H9 (cell line): ENCODE data around the gene ZFP36L1. TPM values are rescaled to one million over a fixed set of nuclear protein-coding genes. Genes with fewer than 3 reads are reported as not detected.

Source experiments
- DNase-seq: peaks from one replicate; pipeline ENCODE4 v3.0.0-alpha.2; 2017
- H2AFZ ChIP-seq: one replicate; pipeline ENCODE4 v1.6.1; 2013; ENCODE audit warnings: mild to moderate bottlenecking, low read length, control low read depth, moderate library complexity
- H2AK5ac ChIP-seq: 2 replicates; pipeline ENCODE4 v1.6.1; 2013; ENCODE audit warnings: low read length, control low read depth, mixed read lengths; ENCODE audit not compliant: insufficient read length
- H2BK120ac ChIP-seq: one replicate; pipeline ENCODE4 v1.6.1; 2013; ENCODE audit warnings: low read depth, mild to moderate bottlenecking, low read length, control low read depth, inconsistent platforms; ENCODE audit not compliant: poor library complexity, severe bottlenecking
- H2BK12ac ChIP-seq: 2 replicates; pipeline ENCODE4 v1.6.1; 2013; ENCODE audit warnings: low read length, control low read depth, mixed read lengths, low read depth; ENCODE audit not compliant: insufficient read length
- H2BK15ac ChIP-seq: 2 replicates; pipeline ENCODE4 v1.6.1; 2013; ENCODE audit warnings: low read depth, low read length, control low read depth
- H2BK20ac ChIP-seq: one replicate; pipeline ENCODE4 v1.6.1; 2013; ENCODE audit warnings: low read depth, mild to moderate bottlenecking, low read length, control low read depth, inconsistent platforms; ENCODE audit not compliant: poor library complexity, severe bottlenecking
- H2BK5ac ChIP-seq: 2 replicates; pipeline ENCODE4 v1.6.1; 2013; ENCODE audit warnings: low read length, control low read depth, mixed read lengths; ENCODE audit not compliant: insufficient read length
- H3K14ac ChIP-seq: 2 replicates; pipeline ENCODE4 v1.6.1; 2013; ENCODE audit warnings: low read length, control low read depth; ENCODE audit not compliant: insufficient read depth
- H3K18ac ChIP-seq: 2 replicates; pipeline ENCODE4 v1.6.1; 2013; ENCODE audit warnings: low read depth, mild to moderate bottlenecking, mixed read lengths, low read length, control low read depth; ENCODE audit not compliant: insufficient read length
- H3K23ac ChIP-seq: 2 replicates; pipeline ENCODE4 v1.6.1; 2013; ENCODE audit warnings: low read length, control low read depth, mixed read lengths, low read depth; ENCODE audit not compliant: insufficient read length
- H3K23me2 ChIP-seq: 2 replicates; pipeline ENCODE4 v1.6.1; 2013; ENCODE audit warnings: low read depth, mild to moderate bottlenecking, mixed read lengths, low read length, control low read depth; ENCODE audit not compliant: insufficient read length, poor library complexity, severe bottlenecking
- H3K27ac ChIP-seq: 2 replicates; pipeline ENCODE4 v1.5.1; 2013; ENCODE audit warnings: low read length, control low read depth, mixed read lengths, low read depth; ENCODE audit not compliant: insufficient read length
- H3K27me3 ChIP-seq: 2 replicates; pipeline ENCODE4 v1.6.1; 2013; ENCODE audit warnings: low read length, control low read depth, inconsistent platforms; ENCODE audit not compliant: insufficient read depth
- H3K4ac ChIP-seq: 2 replicates; pipeline ENCODE4 v1.6.1; 2013; ENCODE audit warnings: low read depth, mild to moderate bottlenecking, control low read depth, inconsistent platforms, low read length, moderate library complexity
- H3K4me1 ChIP-seq: 2 replicates; pipeline ENCODE4 v1.6.1; 2013; ENCODE audit warnings: low read length, control low read depth, inconsistent platforms; ENCODE audit not compliant: insufficient read depth
- H3K4me2 ChIP-seq: 2 replicates; pipeline ENCODE4 v1.6.1; 2013; ENCODE audit warnings: low read length, control low read depth, mixed read lengths; ENCODE audit not compliant: insufficient read length, insufficient read depth
- H3K56ac ChIP-seq: 2 replicates; pipeline ENCODE4 v1.6.1; 2013; ENCODE audit warnings: low read depth, mild to moderate bottlenecking, mixed read lengths, low read length, control low read depth; ENCODE audit not compliant: insufficient read length
- H3K79me1 ChIP-seq: 2 replicates; pipeline ENCODE4 v1.6.1; 2013; ENCODE audit warnings: low read depth, mild to moderate bottlenecking, moderate library complexity, low read length, control low read depth, inconsistent platforms; ENCODE audit not compliant: insufficient read depth, poor library complexity, severe bottlenecking
- H3K79me2 ChIP-seq: 2 replicates; pipeline ENCODE4 v1.6.1; 2013; ENCODE audit warnings: low read length, control low read depth, inconsistent platforms; ENCODE audit not compliant: insufficient read depth
- H3K9ac ChIP-seq: 2 replicates; pipeline ENCODE4 v1.6.1; 2013; ENCODE audit warnings: low read length, control low read depth, mixed read lengths; ENCODE audit not compliant: insufficient read length; ENCODE audit errors: extremely low read depth
- H3K9me3 ChIP-seq: one replicate; pipeline ENCODE4 v1.6.1; 2013; ENCODE audit warnings: low read depth, low read length, inconsistent platforms; ENCODE audit not compliant: control insufficient read depth
- H3T11ph ChIP-seq: one replicate; pipeline ENCODE4 v1.6.1; 2013; ENCODE audit warnings: mild to moderate bottlenecking, low read length, control low read depth, inconsistent platforms
- H4K20me1 ChIP-seq: one replicate; pipeline ENCODE4 v1.6.1; 2013; ENCODE audit not compliant: control insufficient read depth, insufficient read length, insufficient read depth
- H4K5ac ChIP-seq: 2 replicates; pipeline ENCODE4 v1.6.1; 2013; ENCODE audit warnings: low read depth, mild to moderate bottlenecking, mixed read lengths, low read length, control low read depth; ENCODE audit not compliant: insufficient read length
- H4K8ac ChIP-seq: replicated peaks from 2 replicates; pipeline ENCODE4 v1.6.1; 2013; ENCODE audit warnings: low read length, control low read depth, mixed read lengths, low read depth; ENCODE audit not compliant: insufficient read length
- H4K91ac ChIP-seq: 2 replicates; pipeline ENCODE4 v1.6.1; 2013; ENCODE audit warnings: low read depth, mild to moderate bottlenecking, moderate library complexity, mixed read lengths, low read length, control low read depth; ENCODE audit not compliant: insufficient read length
- H3K27ac Mint-ChIP-seq, 3 experiments: 2 replicates in 2 of 3; 3 replicates in 1 of 3; pipeline ENCODE4 v1.8.0; 2020 to 2021; ENCODE audit warnings: mixed read lengths in 3 of 3, mild to moderate bottlenecking in 1 of 3, moderate library complexity in 1 of 3
- H3K27me3 Mint-ChIP-seq: 2 replicates; pipeline ENCODE4 v1.8.0; 2021; ENCODE audit warnings: low read depth, mild to moderate bottlenecking, moderate library complexity, mixed read lengths
- H3K36me3 Mint-ChIP-seq, 3 experiments: 2 replicates in 2 of 3; 3 replicates in 1 of 3; pipeline ENCODE4 v1.8.0; 2020 to 2021; ENCODE audit warnings: low read depth in 3 of 3, mixed read lengths in 3 of 3; ENCODE audit not compliant: insufficient read depth in 1 of 3
- H3K4me1 Mint-ChIP-seq, 2 experiments: 2 replicates each; pipeline ENCODE4 v1.8.0; 2020; ENCODE audit warnings: mixed read lengths in 2 of 2
- H3K4me3 Mint-ChIP-seq, 2 experiments: 2 replicates in 1 of 2; 3 replicates in 1 of 2; pipeline ENCODE4 v1.8.0; 2020 to 2021; ENCODE audit warnings: mild to moderate bottlenecking in 2 of 2, mixed read lengths in 2 of 2, moderate library complexity in 1 of 2
- H3K9me3 Mint-ChIP-seq, 2 experiments: 2 replicates in 1 of 2; 3 replicates in 1 of 2; pipeline ENCODE4 v1.8.0; 2020; ENCODE audit warnings: mild to moderate bottlenecking in 2 of 2, mixed read lengths in 2 of 2, moderate library complexity in 1 of 2
- WGBS: extraction: QIAGEN DNeasy Blood & Tissue Kit; methylation state at CpG from one replicate; pipeline ENCODE4 v1.1.7; 2013; ENCODE audit warnings: missing lambda C conversion rate, low lambda C conversion rate, mixed read lengths; ENCODE audit not compliant: insufficient read length; ENCODE audit errors: extremely low coverage; 5-methylcytosine and 5-hydroxymethylcytosine counted together
- total RNA-seq: library from RNA; stranded (reverse); gene quantifications from 2 replicates; pipeline ENCODE4 v1.2.1, GENCODE V29; 2021
- TF ChIP-seq, protein P1 (sequence below): fragments of 200-600 bp; sonication (generic); conservative IDR thresholded peaks from 3 replicates; pipeline ENCODE4 v1.8.0; 2021; ENCODE audit warnings: antibody characterized with exemption, mild to moderate bottlenecking

Gene ZFP36L1
- total RNA-seq, 1 experiment from 2014 or later: 109 TPM

- no peak overlapping the region for H2BK20ac ChIP-seq
- H3K4ac ChIP-seq: no peak overlapping the region
- H3K27ac ChIP-seq: no peak overlapping the region
- H2BK15ac ChIP-seq: no peak overlapping the region
- no peak overlapping the region for H3K9ac ChIP-seq
- no CpG with 5 or more reads among the region's 16 CpGs for WGBS
- 0 out of 2 replicates have a peak, but pooled peaks cover 2% of the 10 kb centered on the region for H3K4me1 ChIP-seq
- no peaks in the 10 kb centered on the region for H4K20me1 ChIP-seq
- DNase-seq: peak; percentile 84
- no peak overlapping the region for H4K91ac ChIP-seq
- peak overlapping the region; percentile 95 to 99 for H3K4me3 Mint-ChIP-seq
- no peak overlapping the region for H3T11ph ChIP-seq
- peaks cover 15% of the 10 kb centered on the region for H3K23me2 ChIP-seq
- peaks cover 9 to 13% of the 10 kb centered on the region in 2 experiments; a peak in 4 of 5 replicates for H3K9me3 Mint-ChIP-seq
- H3K4me2 ChIP-seq: no peak overlapping the region
- peaks cover 36 to 43% of the 10 kb centered on the region in 2 experiments for H3K4me1 Mint-ChIP-seq
- no peak overlapping the region for H2AK5ac ChIP-seq
- TF ChIP-seq, protein P1, sequence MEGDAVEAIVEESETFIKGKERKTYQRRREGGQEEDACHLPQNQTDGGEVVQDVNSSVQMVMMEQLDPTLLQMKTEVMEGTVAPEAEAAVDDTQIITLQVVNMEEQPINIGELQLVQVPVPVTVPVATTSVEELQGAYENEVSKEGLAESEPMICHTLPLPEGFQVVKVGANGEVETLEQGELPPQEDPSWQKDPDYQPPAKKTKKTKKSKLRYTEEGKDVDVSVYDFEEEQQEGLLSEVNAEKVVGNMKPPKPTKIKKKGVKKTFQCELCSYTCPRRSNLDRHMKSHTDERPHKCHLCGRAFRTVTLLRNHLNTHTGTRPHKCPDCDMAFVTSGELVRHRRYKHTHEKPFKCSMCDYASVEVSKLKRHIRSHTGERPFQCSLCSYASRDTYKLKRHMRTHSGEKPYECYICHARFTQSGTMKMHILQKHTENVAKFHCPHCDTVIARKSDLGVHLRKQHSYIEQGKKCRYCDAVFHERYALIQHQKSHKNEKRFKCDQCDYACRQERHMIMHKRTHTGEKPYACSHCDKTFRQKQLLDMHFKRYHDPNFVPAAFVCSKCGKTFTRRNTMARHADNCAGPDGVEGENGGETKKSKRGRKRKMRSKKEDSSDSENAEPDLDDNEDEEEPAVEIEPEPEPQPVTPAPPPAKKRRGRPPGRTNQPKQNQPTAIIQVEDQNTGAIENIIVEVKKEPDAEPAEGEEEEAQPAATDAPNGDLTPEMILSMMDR: peak; percentile 66
- no peak overlapping the region for H3K56ac ChIP-seq
- H3K9me3 ChIP-seq: no peaks in the 10 kb centered on the region
- H3K79me2 ChIP-seq: peaks cover 30% of the 10 kb centered on the region; the same call in 1 of the 2 replicates
- H2BK12ac ChIP-seq: no peak overlapping the region
- H2AFZ ChIP-seq: no peak overlapping the region
- H3K79me1 ChIP-seq: no peaks in the 10 kb centered on the region
- no peaks in the 10 kb centered on the region for H3K27me3 ChIP-seq
- no peak overlapping the region for H3K23ac ChIP-seq
- no peak overlapping the region for H2BK5ac ChIP-seq
- peak overlapping the region in 2 of 3 experiments; percentile 48 to 79; a peak in 4 of 7 replicates for H3K27ac Mint-ChIP-seq
- H3K36me3 Mint-ChIP-seq: peaks cover 49 to 62% (median 51%) of the 10 kb centered on the region in 3 experiments
- no peak overlapping the region for H3K18ac ChIP-seq
- H3K27me3 Mint-ChIP-seq: peaks cover 4% of the 10 kb centered on the region; the same call in 1 of the 2 replicates
- no peak overlapping the region for H2BK120ac ChIP-seq
- no peak overlapping the region for H3K14ac ChIP-seq
- H4K5ac ChIP-seq: no peak overlapping the region
- H4K8ac ChIP-seq: no peak overlapping the region
Measured at GRCh38 chr14:68788996-68789820, 3.7 kb downstream of the ZFP36L1 start.
